ENCODE measurements around the gene ASTN1. TPM values are rescaled to one million over a fixed set of nuclear protein-coding genes. Genes with fewer than 3 reads are reported as not detected.

The ASTN1 gene
- total RNA-seq, 1 donor from 2014 or later, result not detected

GRCh38 chr1:176897350-176898236, 266.9 kb downstream of the ASTN1 start:
- H3K4me1 Mint-ChIP-seq (ENCODE audit: low read depth), result peaks cover 4% of the 10 kb centered on the region

GRCh38 chr1:176896216-176896615, 268.3 kb downstream of the ASTN1 start:
- no peak overlapping the region for H3K4me3 Mint-ChIP-seq (ENCODE audit: low read depth)
- DNase-seq (ENCODE audit: low spot score), result no peak
- no peaks in the 10 kb centered on the region for H3K36me3 Mint-ChIP-seq (ENCODE audit: low read depth)
- H3K9me3 Mint-ChIP-seq, result no peaks in the 10 kb centered on the region
- intact Hi-C loops (cut with micrococcal nuclease), result loop anchor here (2.0 kb wide), 3 partner anchors 53 to 1051 kb away; no protein-coding TSS in a partner anchor
- peaks cover 4% of the 10 kb centered on the region for H3K4me1 Mint-ChIP-seq (ENCODE audit: low read depth)
- H3K27me3 Mint-ChIP-seq (ENCODE audit: low read depth), result peaks cover 2% of the 10 kb centered on the region
- no peak overlapping the region for H3K27ac Mint-ChIP-seq

More at GRCh38 chr1:176897350-176898236, 266.9 kb downstream of the ASTN1 start:
- Mint-ChIP-seq H3K27ac (no peak overlapping the region), H3K9me3 (no peaks in the 10 kb centered on the region), H3K27me3 (ENCODE audit: low read depth) (peaks cover 2% of the 10 kb centered on the region), H3K36me3 (ENCODE audit: low read depth) (no peaks in the 10 kb centered on the region), H3K4me3 (ENCODE audit: low read depth) (no peak overlapping the region)
- intact Hi-C loops (cut with micrococcal nuclease), result loop anchor here (2.0 kb wide), 3 partner anchors 51 to 1049 kb away; no protein-coding TSS in a partner anchor
- peak; percentile 15 for DNase-seq (ENCODE audit: low spot score)

GRCh38 chr1:176894450-176894849, 270.1 kb downstream of the ASTN1 start:
- Mint-ChIP-seq H3K9me3 (no peaks in the 10 kb centered on the region), H3K27ac (no peak overlapping the region), H3K27me3 (ENCODE audit: low read depth) (peaks cover 2% of the 10 kb centered on the region), H3K4me1 (ENCODE audit: low read depth) (peaks cover 4% of the 10 kb centered on the region), H3K4me3 (ENCODE audit: low read depth) (no peak overlapping the region), H3K36me3 (ENCODE audit: low read depth) (no peaks in the 10 kb centered on the region)
- no peak for DNase-seq (ENCODE audit: low spot score)
- intact Hi-C loops (cut with micrococcal nuclease), result no loop called here

- peaks cover 2% of the 10 kb centered on the region for H3K27me3 Mint-ChIP-seq (ENCODE audit: low read depth)
- H3K4me1 Mint-ChIP-seq (ENCODE audit: low read depth), result peaks cover 4% of the 10 kb centered on the region
- intact Hi-C loops (cut with micrococcal nuclease), result no loop called here
- no peak overlapping the region for H3K4me3 Mint-ChIP-seq (ENCODE audit: low read depth)
- H3K9me3 Mint-ChIP-seq, result no peaks in the 10 kb centered on the region
- no peak for DNase-seq (ENCODE audit: low spot score)
- H3K36me3 Mint-ChIP-seq (ENCODE audit: low read depth), result no peaks in the 10 kb centered on the region
- H3K27ac Mint-ChIP-seq, result no peak overlapping the region
Observed at GRCh38 chr1:176893625-176894352, 270.7 kb downstream of the ASTN1 start.

- Mint-ChIP-seq H3K4me3 (ENCODE audit: low read depth) (no peak overlapping the region), H3K36me3 (ENCODE audit: low read depth) (no peaks in the 10 kb centered on the region), H3K27me3 (ENCODE audit: low read depth) (no peaks in the 10 kb centered on the region), H3K27ac (no peak overlapping the region), H3K9me3 (no peaks in the 10 kb centered on the region), H3K4me1 (ENCODE audit: low read depth) (no peaks in the 10 kb centered on the region)
- intact Hi-C loops (cut with micrococcal nuclease), result no loop called here
- no peak for DNase-seq (ENCODE audit: low spot score)
Observed at GRCh38 chr1:176888471-176889032, 276.0 kb downstream of the ASTN1 start.

- Mint-ChIP-seq H3K27me3 (ENCODE audit: low read depth) (no peaks in the 10 kb centered on the region), H3K9me3 (no peaks in the 10 kb centered on the region), H3K4me1 (ENCODE audit: low read depth) (no peaks in the 10 kb centered on the region), H3K27ac (no peak overlapping the region), H3K4me3 (ENCODE audit: low read depth) (no peak overlapping the region), H3K36me3 (ENCODE audit: low read depth) (no peaks in the 10 kb centered on the region)
- DNase-seq (ENCODE audit: low spot score), result no peak
- intact Hi-C loops (cut with micrococcal nuclease), result no loop called here
Observed at GRCh38 chr1:176885751-176886150, 278.8 kb downstream of the ASTN1 start.

- DNase-seq (ENCODE audit: low spot score), result no peak
- intact Hi-C loops (cut with micrococcal nuclease), result no loop called here
- H3K27me3 Mint-ChIP-seq (ENCODE audit: low read depth), result no peaks in the 10 kb centered on the region
- no peaks in the 10 kb centered on the region for H3K36me3 Mint-ChIP-seq (ENCODE audit: low read depth)
- no peaks in the 10 kb centered on the region for H3K4me1 Mint-ChIP-seq (ENCODE audit: low read depth)
- H3K9me3 Mint-ChIP-seq, result no peaks in the 10 kb centered on the region
- no peak overlapping the region for H3K4me3 Mint-ChIP-seq (ENCODE audit: low read depth)
- no peak overlapping the region for H3K27ac Mint-ChIP-seq
Observed at GRCh38 chr1:176885341-176885740, 279.2 kb downstream of the ASTN1 start.

GRCh38 chr1:176884911-176885310, 279.6 kb downstream of the ASTN1 start:
- no peak for DNase-seq (ENCODE audit: low spot score)
- Mint-ChIP-seq H3K27ac (no peak overlapping the region), H3K9me3 (no peaks in the 10 kb centered on the region), H3K4me1 (ENCODE audit: low read depth) (no peaks in the 10 kb centered on the region), H3K27me3 (ENCODE audit: low read depth) (no peaks in the 10 kb centered on the region), H3K36me3 (ENCODE audit: low read depth) (no peaks in the 10 kb centered on the region), H3K4me3 (ENCODE audit: low read depth) (no peak overlapping the region)
- intact Hi-C loops (cut with micrococcal nuclease), result no loop called here

- no peak for DNase-seq (ENCODE audit: low spot score)
- intact Hi-C loops (cut with micrococcal nuclease), result no loop called here
- H3K36me3 Mint-ChIP-seq (ENCODE audit: low read depth), result no peaks in the 10 kb centered on the region
Observed at GRCh38 chr1:176884286-176884685, 280.2 kb downstream of the ASTN1 start.

GRCh38 chr1:176880955-176881595, 283.4 kb downstream of the ASTN1 start:
- no peaks in the 10 kb centered on the region for H3K4me1 Mint-ChIP-seq (ENCODE audit: low read depth)
- no peaks in the 10 kb centered on the region for H3K27me3 Mint-ChIP-seq (ENCODE audit: low read depth)
- H3K36me3 Mint-ChIP-seq (ENCODE audit: low read depth), result no peaks in the 10 kb centered on the region
- no peaks in the 10 kb centered on the region for H3K9me3 Mint-ChIP-seq
- no peak overlapping the region for H3K4me3 Mint-ChIP-seq (ENCODE audit: low read depth)
- peak; percentile 19 for DNase-seq (ENCODE audit: low spot score)
- H3K27ac Mint-ChIP-seq, result no peak overlapping the region
- intact Hi-C loops (cut with micrococcal nuclease), result loop anchor here (1.0 kb wide), 1 partner anchor 322 kb away; no protein-coding TSS in a partner anchor

More at GRCh38 chr1:176884286-176884685, 280.2 kb downstream of the ASTN1 start:
- Mint-ChIP-seq H3K4me1 (ENCODE audit: low read depth) (no peaks in the 10 kb centered on the region), H3K9me3 (no peaks in the 10 kb centered on the region), H3K4me3 (ENCODE audit: low read depth) (no peak overlapping the region), H3K27ac (no peak overlapping the region), H3K27me3 (ENCODE audit: low read depth) (no peaks in the 10 kb centered on the region)

GRCh38 chr1:176879784-176880620, 284.5 kb downstream of the ASTN1 start:
- Mint-ChIP-seq H3K27ac (no peak overlapping the region), H3K4me1 (ENCODE audit: low read depth) (no peaks in the 10 kb centered on the region), H3K4me3 (ENCODE audit: low read depth) (no peak overlapping the region), H3K9me3 (no peaks in the 10 kb centered on the region), H3K27me3 (ENCODE audit: low read depth) (no peaks in the 10 kb centered on the region), H3K36me3 (ENCODE audit: low read depth) (no peaks in the 10 kb centered on the region)
- no peak for DNase-seq (ENCODE audit: low spot score)
- intact Hi-C loops (cut with micrococcal nuclease), result no loop called here
